ENCODE data around the gene TPK1.

Gene TPK1

GRCh38 chr7:144568233-144568632, 267.6 kb downstream of the TPK1 start:
- 85 to 91% methylated on average over 1 to 2 of the region's 3 CpGs for WGBS, 2 experiments
- no peak overlapping the region for H3K4me3 ChIP-seq (ENCODE audit: insufficient read depth, low read depth, low read length)
- no peaks in the 10 kb centered on the region for H3K4me1 ChIP-seq (ENCODE audit: control insufficient read depth, insufficient read depth, low read length)

DNA sequence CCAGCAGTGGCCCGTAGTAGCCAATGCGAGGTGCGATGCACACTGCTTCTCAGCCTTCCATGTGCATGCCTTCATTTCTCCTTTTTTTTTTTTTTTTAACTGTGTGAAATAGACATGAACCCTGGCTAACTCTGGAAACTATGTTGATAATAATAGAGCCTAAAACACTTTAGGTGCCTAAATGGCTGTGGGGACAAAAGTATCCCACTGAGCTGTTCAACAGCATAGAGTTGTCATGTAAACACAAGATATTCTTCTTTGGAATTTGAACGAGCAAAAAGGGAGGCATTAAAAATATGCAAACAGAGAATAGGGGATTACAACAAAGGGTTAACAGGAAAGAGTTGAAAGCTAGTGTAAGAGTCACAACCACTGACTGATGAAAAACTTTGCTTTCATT, 270.3 kb downstream of the TPK1 start:
- H3K4me1 ChIP-seq (ENCODE audit: control insufficient read depth, insufficient read depth, low read length) = no peaks in the 10 kb centered on the region
- H3K27me3 ChIP-seq (ENCODE audit: control insufficient read depth, insufficient read depth, low read length, poor library complexity, severe bottlenecking) = no peaks in the 10 kb centered on the region
- H3K36me3 ChIP-seq (ENCODE audit: control insufficient read depth, insufficient read depth, low read length) = no peaks in the 10 kb centered on the region
- no peak overlapping the region for H3K4me3 ChIP-seq (ENCODE audit: insufficient read depth, low read depth, low read length)
- H3K27ac ChIP-seq (ENCODE audit: insufficient read depth, low read depth, low read length, poor library complexity, severe bottlenecking) = no peak overlapping the region
- 60 to 66% methylated on average over 4 of the region's 4 CpGs for WGBS, 2 experiments
- no peaks in the 10 kb centered on the region for H3K9me3 ChIP-seq (ENCODE audit: control insufficient read depth, low read length)

More at GRCh38 chr7:144568233-144568632, 267.6 kb downstream of the TPK1 start:
- Histone ChIP-seq H3K36me3 (ENCODE audit: control insufficient read depth, insufficient read depth, low read length) (no peaks in the 10 kb centered on the region), H3K27me3 (ENCODE audit: control insufficient read depth, insufficient read depth, low read length, poor library complexity, severe bottlenecking) (no peaks in the 10 kb centered on the region), H3K9me3 (ENCODE audit: control insufficient read depth, low read length) (no peaks in the 10 kb centered on the region), H3K27ac (ENCODE audit: insufficient read depth, low read depth, low read length, poor library complexity, severe bottlenecking) (no peak overlapping the region)

DNA sequence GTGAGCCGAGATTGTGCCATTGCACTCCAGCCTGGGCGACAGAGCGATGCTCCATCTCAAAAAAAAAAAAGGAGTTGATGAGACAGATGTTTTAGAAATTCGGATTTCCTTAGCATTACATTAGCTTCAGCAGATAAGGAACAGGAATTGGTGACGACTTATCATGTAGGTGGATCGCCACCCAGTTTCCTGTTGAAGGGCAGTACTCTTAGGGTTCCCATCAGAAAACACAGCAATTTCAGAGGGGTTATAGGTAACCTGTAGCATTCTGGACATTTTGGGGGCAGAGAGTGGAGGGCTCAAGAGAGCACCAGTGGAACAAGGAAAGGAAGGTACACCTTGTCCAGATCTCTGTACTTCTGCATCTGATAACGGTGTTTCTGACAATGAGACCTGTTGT, 286.0 kb downstream of the TPK1 start:
- H3K27ac ChIP-seq (ENCODE audit: insufficient read depth, low read depth, low read length, poor library complexity, severe bottlenecking) = no peak overlapping the region
- H3K4me3 ChIP-seq (ENCODE audit: insufficient read depth, low read depth, low read length) = no peak overlapping the region
- no peaks in the 10 kb centered on the region for H3K9me3 ChIP-seq (ENCODE audit: control insufficient read depth, low read length)
- no peaks in the 10 kb centered on the region for H3K4me1 ChIP-seq (ENCODE audit: control insufficient read depth, insufficient read depth, low read length)
- WGBS, 2 experiments = 91 to 94% methylated on average over 7 of the region's 7 CpGs
- H3K36me3 ChIP-seq (ENCODE audit: control insufficient read depth, insufficient read depth, low read length) = no peaks in the 10 kb centered on the region
- H3K27me3 ChIP-seq (ENCODE audit: control insufficient read depth, insufficient read depth, low read length, poor library complexity, severe bottlenecking) = no peaks in the 10 kb centered on the region

DNA sequence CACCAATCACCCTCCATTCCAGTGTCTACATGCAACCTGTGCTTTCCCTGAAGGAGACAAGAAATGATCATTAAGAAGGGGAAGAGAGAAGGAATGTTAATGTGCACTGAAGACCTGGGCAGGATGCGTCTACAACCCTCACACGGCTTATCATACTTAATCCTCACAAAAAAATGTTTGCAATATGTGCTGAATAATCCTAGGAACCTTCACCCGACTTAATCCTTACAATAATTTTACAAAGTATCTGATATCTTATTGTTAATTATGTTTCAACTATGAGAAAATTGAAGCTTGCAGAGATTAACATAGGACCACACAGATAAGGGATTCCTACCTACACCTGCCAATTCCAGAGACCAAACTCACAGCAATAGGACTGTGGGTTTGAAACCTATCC, 287.3 kb downstream of the TPK1 start:
- Histone ChIP-seq H3K9me3 (ENCODE audit: control insufficient read depth, low read length) (no peaks in the 10 kb centered on the region), H3K27ac (ENCODE audit: insufficient read depth, low read depth, low read length, poor library complexity, severe bottlenecking) (no peak overlapping the region), H3K4me3 (ENCODE audit: insufficient read depth, low read depth, low read length) (no peak overlapping the region), H3K36me3 (ENCODE audit: control insufficient read depth, insufficient read depth, low read length) (no peaks in the 10 kb centered on the region), H3K27me3 (ENCODE audit: control insufficient read depth, insufficient read depth, low read length, poor library complexity, severe bottlenecking) (no peaks in the 10 kb centered on the region), H3K4me1 (ENCODE audit: control insufficient read depth, insufficient read depth, low read length) (no peaks in the 10 kb centered on the region)
- WGBS, 2 experiments = 100% methylated on average over 2 of the region's 3 CpGs; no CpG with 5 or more reads in 1 of the 2 experiments

DNA sequence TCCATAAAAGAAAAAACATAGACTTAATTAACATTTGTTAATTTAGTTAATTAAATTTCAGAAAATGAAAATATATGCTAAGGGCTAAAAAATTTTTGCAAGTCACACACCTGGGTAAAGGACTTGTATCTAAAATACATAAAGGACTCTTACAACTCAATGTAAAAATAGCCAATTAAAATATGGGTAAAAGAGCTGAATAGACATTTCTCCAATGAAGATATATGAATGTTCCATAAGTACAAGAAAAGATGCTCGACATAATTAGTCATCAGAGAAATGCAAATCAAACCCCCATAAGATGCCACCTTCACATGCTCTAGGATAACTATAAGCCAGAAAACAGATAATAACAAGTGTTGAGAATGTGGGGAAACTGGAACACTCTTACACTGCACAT, 288.0 kb downstream of the TPK1 start:
- WGBS, 2 experiments = 100% methylated on average over 1 of the region's 1 CpG; no CpG with 5 or more reads in 1 of the 2 experiments

GRCh38 chr7:144546782-144547181, 289.1 kb downstream of the TPK1 start:
- Histone ChIP-seq H3K4me3 (ENCODE audit: insufficient read depth, low read depth, low read length) (no peak overlapping the region), H3K36me3 (ENCODE audit: control insufficient read depth, insufficient read depth, low read length) (no peaks in the 10 kb centered on the region), H3K9me3 (ENCODE audit: control insufficient read depth, low read length) (no peaks in the 10 kb centered on the region), H3K27me3 (ENCODE audit: control insufficient read depth, insufficient read depth, low read length, poor library complexity, severe bottlenecking) (no peaks in the 10 kb centered on the region), H3K27ac (ENCODE audit: insufficient read depth, low read depth, low read length, poor library complexity, severe bottlenecking) (no peak overlapping the region), H3K4me1 (ENCODE audit: control insufficient read depth, insufficient read depth, low read length) (no peaks in the 10 kb centered on the region)
- 91 to 98% methylated on average over 2 of the region's 2 CpGs for WGBS, 2 experiments

More for the DNA sequence above, 288.0 kb downstream of the TPK1 start:
- H3K4me1 ChIP-seq (ENCODE audit: control insufficient read depth, insufficient read depth, low read length) = no peaks in the 10 kb centered on the region
- no peaks in the 10 kb centered on the region for H3K27me3 ChIP-seq (ENCODE audit: control insufficient read depth, insufficient read depth, low read length, poor library complexity, severe bottlenecking)
- H3K9me3 ChIP-seq (ENCODE audit: control insufficient read depth, low read length) = no peaks in the 10 kb centered on the region
- H3K27ac ChIP-seq (ENCODE audit: insufficient read depth, low read depth, low read length, poor library complexity, severe bottlenecking) = no peak overlapping the region
- no peaks in the 10 kb centered on the region for H3K36me3 ChIP-seq (ENCODE audit: control insufficient read depth, insufficient read depth, low read length)
- H3K4me3 ChIP-seq (ENCODE audit: insufficient read depth, low read depth, low read length) = no peak overlapping the region

DNA sequence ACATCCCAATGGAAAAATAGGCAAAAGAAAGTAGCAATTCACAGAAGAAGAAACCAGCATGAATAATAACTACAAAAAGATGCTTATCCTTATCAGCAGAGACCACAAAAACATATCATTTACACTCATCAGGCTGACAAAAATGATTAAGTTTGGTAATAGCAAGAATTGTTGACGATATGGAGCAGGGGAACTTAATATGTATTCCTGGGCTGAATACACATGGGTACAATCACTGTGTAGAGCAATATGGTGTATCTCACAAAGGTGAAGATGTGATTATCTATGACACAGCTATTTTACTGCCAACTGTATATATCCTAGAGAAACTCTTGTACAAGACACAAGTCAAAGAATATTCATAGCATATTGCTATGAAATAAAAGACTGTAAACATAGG, 290.5 kb downstream of the TPK1 start:
- Histone ChIP-seq H3K27ac (ENCODE audit: insufficient read depth, low read depth, low read length, poor library complexity, severe bottlenecking) (no peak overlapping the region), H3K9me3 (ENCODE audit: control insufficient read depth, low read length) (no peaks in the 10 kb centered on the region), H3K36me3 (ENCODE audit: control insufficient read depth, insufficient read depth, low read length) (no peaks in the 10 kb centered on the region), H3K4me1 (ENCODE audit: control insufficient read depth, insufficient read depth, low read length) (no peaks in the 10 kb centered on the region), H3K27me3 (ENCODE audit: control insufficient read depth, insufficient read depth, low read length, poor library complexity, severe bottlenecking) (no peaks in the 10 kb centered on the region), H3K4me3 (ENCODE audit: insufficient read depth, low read depth, low read length) (no peak overlapping the region)
- WGBS, 2 experiments = 100% methylated on average over 1 of the region's 1 CpG

DNA sequence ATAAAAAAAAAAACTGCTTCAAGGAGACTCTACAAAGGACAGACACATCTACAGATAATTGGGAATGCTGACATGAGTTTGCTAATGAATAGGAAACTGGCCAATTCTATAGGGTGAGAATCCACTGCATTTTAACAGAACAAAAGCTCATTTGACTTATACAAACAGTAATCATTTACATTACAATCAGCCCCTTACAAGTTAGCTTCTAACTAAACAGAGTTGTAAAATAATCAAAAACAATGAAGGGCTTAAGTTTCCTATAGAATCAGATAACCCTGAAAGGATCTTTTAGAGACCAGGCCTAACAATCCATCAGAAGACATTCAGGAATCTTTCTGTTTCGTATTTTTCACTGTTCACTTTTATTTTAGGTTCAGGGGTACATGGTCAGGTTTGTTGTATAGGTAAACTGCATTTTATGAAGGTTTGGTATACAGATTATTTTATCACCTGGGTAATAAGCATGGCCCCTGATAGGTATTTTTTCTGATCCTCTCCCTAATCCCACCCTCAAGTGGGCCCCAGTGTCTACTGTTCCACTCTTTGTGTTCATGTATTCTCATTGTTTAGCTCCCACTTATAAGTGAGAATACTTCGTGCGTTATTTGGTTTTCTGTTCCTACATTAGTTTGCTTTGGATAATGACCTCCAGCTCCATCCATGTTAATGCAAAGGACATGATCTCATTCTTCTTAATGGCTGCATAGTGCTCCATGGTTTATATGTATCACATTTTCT, 301.0 kb downstream of the TPK1 start:
- WGBS, 2 experiments = 73 to 76% methylated on average over 3 of the region's 3 CpGs
- Histone ChIP-seq H3K27me3 (ENCODE audit: control insufficient read depth, insufficient read depth, low read length, poor library complexity, severe bottlenecking) (peaks cover 5% of the 10 kb centered on the region), H3K9me3 (ENCODE audit: control insufficient read depth, low read length) (no peaks in the 10 kb centered on the region), H3K27ac (ENCODE audit: insufficient read depth, low read depth, low read length, poor library complexity, severe bottlenecking) (no peak overlapping the region), H3K36me3 (ENCODE audit: control insufficient read depth, insufficient read depth, low read length) (no peaks in the 10 kb centered on the region), H3K4me3 (ENCODE audit: insufficient read depth, low read depth, low read length) (no peak overlapping the region), H3K4me1 (ENCODE audit: control insufficient read depth, insufficient read depth, low read length) (peaks cover 5% of the 10 kb centered on the region)

- H3K9me3 ChIP-seq (ENCODE audit: control insufficient read depth, low read length) = no peaks in the 10 kb centered on the region
- H3K27ac ChIP-seq (ENCODE audit: insufficient read depth, low read depth, low read length, poor library complexity, severe bottlenecking) = no peak overlapping the region
- H3K27me3 ChIP-seq (ENCODE audit: control insufficient read depth, insufficient read depth, low read length, poor library complexity, severe bottlenecking) = peaks cover 9% of the 10 kb centered on the region
- 72 to 83% methylated on average over 3 of the region's 4 CpGs for WGBS, 2 experiments
- peaks cover 5% of the 10 kb centered on the region for H3K4me1 ChIP-seq (ENCODE audit: control insufficient read depth, insufficient read depth, low read length)
- no peaks in the 10 kb centered on the region for H3K36me3 ChIP-seq (ENCODE audit: control insufficient read depth, insufficient read depth, low read length)
- no peak overlapping the region for H3K4me3 ChIP-seq (ENCODE audit: insufficient read depth, low read depth, low read length)
Observed at GRCh38 chr7:144534196-144534595, 301.7 kb downstream of the TPK1 start.

DNA sequence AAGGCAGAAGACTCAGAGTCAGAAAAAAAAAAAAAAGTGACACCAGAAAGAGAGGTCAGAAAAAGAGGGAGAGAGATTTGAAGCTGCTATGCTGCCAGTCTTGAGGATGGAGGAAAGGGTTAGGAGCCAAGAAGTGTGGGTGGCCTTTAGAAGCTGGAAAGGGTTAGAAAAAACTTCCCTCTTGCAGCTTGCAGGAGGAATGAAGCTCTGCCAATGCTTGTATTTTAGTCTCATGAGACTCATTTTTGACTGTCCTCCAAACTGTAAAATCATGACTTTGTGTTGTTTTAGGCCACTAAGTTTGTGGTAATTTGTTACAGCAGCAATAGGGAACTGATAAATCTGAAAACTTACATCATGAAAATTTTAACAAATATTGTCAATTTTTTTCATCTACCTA, 304.7 kb downstream of the TPK1 start:
- peaks cover 5% of the 10 kb centered on the region for H3K4me1 ChIP-seq (ENCODE audit: control insufficient read depth, insufficient read depth, low read length)
- H3K4me3 ChIP-seq (ENCODE audit: insufficient read depth, low read depth, low read length) = no peak overlapping the region
- peaks cover 12% of the 10 kb centered on the region for H3K27me3 ChIP-seq (ENCODE audit: control insufficient read depth, insufficient read depth, low read length, poor library complexity, severe bottlenecking)
- H3K9me3 ChIP-seq (ENCODE audit: control insufficient read depth, low read length) = no peaks in the 10 kb centered on the region
- no peak overlapping the region for H3K27ac ChIP-seq (ENCODE audit: insufficient read depth, low read depth, low read length, poor library complexity, severe bottlenecking)
- H3K36me3 ChIP-seq (ENCODE audit: control insufficient read depth, insufficient read depth, low read length) = no peaks in the 10 kb centered on the region
